Calu3 (cell line): ENCODE measurements around the gene UCHL3. TPM values are rescaled to one million over a fixed set of nuclear protein-coding genes. Genes with fewer than 3 reads are reported as not detected.
A peak's percentile ranks its signal among the peaks of the same experiment; 100 is the strongest.

ENCODE experiments used
- BruUV-seq: library from RNA; stranded (reverse); fragments of 400-500 nt; replicated peaks from 2 replicates; lab custom pipeline; 2021; lab: Mats Ljungman, UMichigan
- CTCF ChIA-PET: fragments of 300-600 bp; sonication (Branson Sonifier 250); formaldehyde crosslinking; loops from one replicate; lab custom pipeline; 2022; ENCODE audit warnings: antibody characterized with exemption; lab: Charles Lee
- DNase-seq: peaks from one replicate; pipeline ENCODE4 v3.0.0; 2022
- H3K27ac Mint-ChIP-seq: one replicate; pipeline ENCODE4 v1.8.0; 2022; ENCODE audit warnings: mixed read lengths; ENCODE audit not compliant: unreplicated experiment
- H3K27me3 Mint-ChIP-seq: one replicate; pipeline ENCODE4 v1.8.0; 2022; ENCODE audit warnings: mixed read lengths; ENCODE audit not compliant: unreplicated experiment
- H3K36me3 Mint-ChIP-seq: one replicate; pipeline ENCODE4 v1.8.0; 2022; ENCODE audit warnings: mild to moderate bottlenecking, moderate library complexity, mixed read lengths; ENCODE audit not compliant: insufficient read depth, unreplicated experiment
- H3K4me1 Mint-ChIP-seq: one replicate; pipeline ENCODE4 v1.8.0; 2022; ENCODE audit warnings: mild to moderate bottlenecking, low read depth, mixed read lengths; ENCODE audit not compliant: unreplicated experiment
- H3K4me3 Mint-ChIP-seq: one replicate; pipeline ENCODE4 v1.8.0; 2022; ENCODE audit warnings: mild to moderate bottlenecking, low read depth, moderate library complexity, mixed read lengths; ENCODE audit not compliant: unreplicated experiment
- H3K9me3 Mint-ChIP-seq: one replicate; pipeline ENCODE4 v1.8.0; 2022; ENCODE audit warnings: low read depth, mixed read lengths; ENCODE audit not compliant: unreplicated experiment
- CTCF ChIP-seq: fragments of 200-600 bp; IDR thresholded peaks from one replicate; pipeline ENCODE4 v1.8.0; 2022; ENCODE audit warnings: antibody characterized with exemption; ENCODE audit not compliant: unreplicated experiment
- intact Hi-C: fragments of 100-400 bp; cut with micrococcal nuclease; formaldehyde crosslinking; loops from one replicate; pipeline ENCODE4 v1.10.0; 2022; ENCODE audit not compliant: unreplicated experiment
- total RNA-seq: library from RNA; stranded (reverse); gene quantifications from 2 replicates; pipeline ENCODE4 v1.2.3, GENCODE V29; 2022

Gene UCHL3
- total RNA-seq, 1 experiment from 2014 or later = 23.2 TPM

- H3K27me3 Mint-ChIP-seq = no peaks in the 10 kb centered on the region
- no peaks in the 10 kb centered on the region for H3K4me1 Mint-ChIP-seq
- no peak for DNase-seq
- no peaks in the 10 kb centered on the region for H3K9me3 Mint-ChIP-seq
- TF ChIP-seq CTCF = no peak
- H3K36me3 Mint-ChIP-seq = no peaks in the 10 kb centered on the region
- no peak overlapping the region for H3K4me3 Mint-ChIP-seq
- CTCF ChIA-PET = no interaction called here
- no TSS peak for BruUV-seq
- no peak overlapping the region for H3K27ac Mint-ChIP-seq
- intact Hi-C loops = no loop called here
Observed at GRCh38 chr13:75600371-75600770, 50.8 kb downstream of the UCHL3 start.

DNA sequence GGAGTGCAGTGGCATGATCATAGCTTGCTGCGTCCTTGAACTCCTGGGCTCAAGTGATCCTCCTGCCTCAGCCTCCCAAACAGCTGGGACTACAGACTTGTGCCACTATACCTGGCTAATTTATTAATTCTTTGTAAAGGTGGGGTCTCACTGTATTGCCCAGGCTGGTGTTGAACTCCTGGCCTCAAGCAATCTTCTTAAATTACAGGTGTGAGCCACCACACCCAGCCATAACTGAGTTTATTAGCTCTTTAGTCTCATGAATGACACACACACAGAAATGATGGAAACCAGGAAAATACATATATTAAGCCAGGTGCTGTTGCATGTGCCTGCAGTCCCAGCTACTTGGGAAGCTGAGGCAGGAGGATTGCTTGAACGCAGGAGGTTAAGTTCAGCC is 53.4 kb downstream of the UCHL3 start:
- intact Hi-C loops = no loop called here
- CTCF ChIA-PET = no interaction called here
- no peak for DNase-seq
- H3K27ac Mint-ChIP-seq = no peak overlapping the region
- peaks cover 6% of the 10 kb centered on the region for H3K36me3 Mint-ChIP-seq
- H3K27me3 Mint-ChIP-seq = no peaks in the 10 kb centered on the region
- peaks cover 14% of the 10 kb centered on the region for H3K4me1 Mint-ChIP-seq
- BruUV-seq = no TSS peak
- TF ChIP-seq CTCF = no peak
- H3K9me3 Mint-ChIP-seq = no peaks in the 10 kb centered on the region
- H3K4me3 Mint-ChIP-seq = no peak overlapping the region

DNA sequence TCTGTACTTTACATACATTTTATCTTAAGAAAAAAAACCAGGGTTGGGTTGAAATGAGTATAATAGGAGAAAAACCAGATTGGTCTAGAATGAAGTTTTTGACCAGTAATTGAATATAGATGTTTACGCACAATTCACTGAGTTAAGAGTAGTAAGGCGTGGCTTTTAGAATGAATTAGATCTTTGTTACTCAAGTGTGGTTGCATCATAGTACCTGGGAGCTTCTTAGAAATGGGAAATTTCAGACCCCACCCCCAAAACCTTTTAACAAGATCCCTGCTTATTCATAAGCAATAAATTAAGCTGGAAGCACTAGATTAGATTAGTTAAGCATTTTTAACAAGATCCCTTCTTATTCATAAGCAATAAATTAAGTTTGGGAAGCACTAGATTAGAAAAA is 57.9 kb downstream of the UCHL3 start:
- no peak for TF ChIP-seq CTCF
- DNase-seq = no peak
- CTCF ChIA-PET = interaction anchor here (0.9 kb wide), 1 partner anchor 39 kb away, joined by 3 read pairs; no protein-coding TSS in a partner anchor

DNA sequence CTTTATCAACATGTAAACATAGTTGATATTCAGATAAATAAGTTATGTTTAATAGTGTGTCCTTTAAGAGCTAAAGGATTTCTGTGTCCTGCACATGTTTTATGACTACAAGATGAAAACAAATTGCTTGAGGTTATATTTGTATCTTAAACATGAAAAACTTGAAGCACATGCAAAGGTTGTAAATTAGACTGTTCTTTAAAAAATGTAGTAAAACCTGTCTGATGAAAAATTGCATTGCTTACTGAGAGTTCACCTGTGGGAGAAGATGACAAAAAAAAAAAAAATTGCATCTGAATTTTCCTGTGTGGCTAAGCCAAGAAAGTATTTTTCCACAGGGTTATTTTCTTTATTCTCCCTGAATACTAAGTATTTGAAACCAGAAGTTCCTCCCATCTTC is 60.9 kb downstream of the UCHL3 start:
- intact Hi-C loops = no loop called here
- Mint-ChIP-seq H3K4me1 (peaks cover 14% of the 10 kb centered on the region), H3K4me3 (no peak overlapping the region), H3K36me3 (peaks cover 11% of the 10 kb centered on the region), H3K27ac (no peak overlapping the region), H3K27me3 (no peaks in the 10 kb centered on the region), H3K9me3 (no peaks in the 10 kb centered on the region)
- no TSS peak for BruUV-seq
- TF ChIP-seq CTCF = no peak
- DNase-seq = no peak
- CTCF ChIA-PET = no interaction called here

More for the DNA sequence above, 57.9 kb downstream of the UCHL3 start:
- intact Hi-C loops = no loop called here
- no TSS peak for BruUV-seq
- no peaks in the 10 kb centered on the region for H3K9me3 Mint-ChIP-seq
- H3K4me1 Mint-ChIP-seq = peaks cover 14% of the 10 kb centered on the region
- H3K27ac Mint-ChIP-seq = peak overlapping the region; percentile 22
- peaks cover 11% of the 10 kb centered on the region for H3K36me3 Mint-ChIP-seq
- H3K27me3 Mint-ChIP-seq = no peaks in the 10 kb centered on the region
- no peak overlapping the region for H3K4me3 Mint-ChIP-seq
